Gastrocnemius medialis (tissue), 4 donors: ENCODE measurements around the gene GPR34.

Experiments used
- CTCF ChIP-seq, 5 experiments: fragments of 450-650 bp in 3 of 5; fragments of 200-600 bp in 2 of 5; sonication (generic) in 2 of 5; IDR thresholded peaks in 4 of 5; conservative IDR thresholded peaks in 1 of 5; 1 replicate in 4 of 5; 2 replicates in 1 of 5; pipeline ENCODE4 v1.5.1; 2016 to 2019; ENCODE audit warnings: antibody characterized with exemption in 5 of 5, mild to moderate bottlenecking in 3 of 5, moderate library complexity in 3 of 5
- POLR2A ChIP-seq, 2 donors: fragments of 450-650 bp; IDR thresholded peaks; one replicate each; pipeline ENCODE4 v1.6.1; 2017; ENCODE audit warnings: antibody characterized with exemption in 2 of 2, mild to moderate bottlenecking in 2 of 2, moderate library complexity in 2 of 2

GRCh38 chrX:41688835-41689234 is at the start of gene GPR34:
- no peak for TF ChIP-seq CTCF (IDR thresholded peaks at IDR 0.05 in 4 of 5, conservative IDR thresholded peaks at IDR 0.05 in 1 of 5)
- no peak for TF ChIP-seq POLR2A (IDR thresholded peaks at IDR 0.05)
